Colon (tissue), 2 donors: ENCODE measurements around the gene UVSSA.
"Not testable (repeated sequence)": the region's sequence is repeated elsewhere in the genome, so short reads cannot be mapped to it uniquely, and the experiment has no call there.

ENCODE experiments used
- FAIRE-seq: peaks from 2 replicates; lab custom pipeline; 2012; peaks lifted over from hg19 to GRCh38; lab: Jason Lieb, UNC
- donor health status: control.
- donor health status: control.

The UVSSA gene

GRCh38 chr4:1421657-1422056, 74.6 kb downstream of the UVSSA start:
- no peak for FAIRE-seq

- no peak for FAIRE-seq
Observed at GRCh38 chr4:1427010-1427409, 80.0 kb downstream of the UVSSA start.

- FAIRE-seq = not testable (repeated sequence)
Observed at GRCh38 chr4:1443688-1444172, 96.7 kb downstream of the UVSSA start.
